Globus pallidus (tissue), 1 donor: Measurements from ENCODE around the gene NPR3.

Source experiments
- DNase-seq: peaks from one replicate; pipeline ENCODE4 v3.0.0-alpha.2; 2015; ENCODE audit warnings: low spot score

NPR3 gene, protein sequence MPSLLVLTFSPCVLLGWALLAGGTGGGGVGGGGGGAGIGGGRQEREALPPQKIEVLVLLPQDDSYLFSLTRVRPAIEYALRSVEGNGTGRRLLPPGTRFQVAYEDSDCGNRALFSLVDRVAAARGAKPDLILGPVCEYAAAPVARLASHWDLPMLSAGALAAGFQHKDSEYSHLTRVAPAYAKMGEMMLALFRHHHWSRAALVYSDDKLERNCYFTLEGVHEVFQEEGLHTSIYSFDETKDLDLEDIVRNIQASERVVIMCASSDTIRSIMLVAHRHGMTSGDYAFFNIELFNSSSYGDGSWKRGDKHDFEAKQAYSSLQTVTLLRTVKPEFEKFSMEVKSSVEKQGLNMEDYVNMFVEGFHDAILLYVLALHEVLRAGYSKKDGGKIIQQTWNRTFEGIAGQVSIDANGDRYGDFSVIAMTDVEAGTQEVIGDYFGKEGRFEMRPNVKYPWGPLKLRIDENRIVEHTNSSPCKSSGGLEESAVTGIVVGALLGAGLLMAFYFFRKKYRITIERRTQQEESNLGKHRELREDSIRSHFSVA

DNA sequence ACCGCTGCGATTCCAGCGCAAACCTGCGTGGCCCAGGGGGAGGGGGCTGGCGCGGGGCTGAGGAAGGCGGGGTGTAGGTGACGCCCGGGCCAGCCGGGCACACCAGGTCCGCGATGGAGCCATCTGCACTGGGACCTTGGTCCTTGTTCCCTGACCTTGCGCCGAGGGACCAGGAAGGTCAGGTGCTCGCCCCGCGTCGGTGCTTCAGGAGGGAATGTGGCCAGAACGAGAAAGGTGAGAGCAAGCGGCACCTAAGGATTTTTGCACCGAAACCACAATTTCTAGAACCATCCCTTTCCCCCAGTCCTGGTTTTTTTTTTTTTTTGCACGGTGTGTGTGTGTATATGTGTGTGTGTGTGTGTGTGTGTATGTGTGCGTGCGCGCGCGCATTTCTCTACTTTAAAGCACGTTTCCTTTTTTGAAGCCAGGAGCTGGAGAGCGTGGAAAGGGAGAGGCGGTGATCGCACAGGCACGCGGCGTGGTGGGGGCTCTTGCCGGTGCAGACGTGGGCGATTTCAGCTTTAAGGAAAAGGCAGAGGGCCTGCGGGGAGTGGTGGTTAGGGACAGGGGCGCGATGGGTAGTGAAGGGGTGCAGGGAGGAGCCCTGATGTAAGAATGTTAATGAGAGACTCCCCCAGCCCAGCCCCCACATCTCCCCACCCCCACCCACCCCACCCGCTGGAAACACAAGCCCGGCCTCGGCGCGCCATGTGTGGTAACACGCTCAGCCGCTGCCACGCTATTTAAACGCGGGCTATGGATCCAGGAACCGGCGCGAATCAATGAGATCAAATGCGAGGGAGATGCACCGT lies at the start of gene NPR3:
Gene NPR3, plus strand, starts transcription at position 772 of the 812 bp plus-strand sequence. CDS start 456 bp downstream, outside the sequence.
- DNase-seq = no peak

DNA sequence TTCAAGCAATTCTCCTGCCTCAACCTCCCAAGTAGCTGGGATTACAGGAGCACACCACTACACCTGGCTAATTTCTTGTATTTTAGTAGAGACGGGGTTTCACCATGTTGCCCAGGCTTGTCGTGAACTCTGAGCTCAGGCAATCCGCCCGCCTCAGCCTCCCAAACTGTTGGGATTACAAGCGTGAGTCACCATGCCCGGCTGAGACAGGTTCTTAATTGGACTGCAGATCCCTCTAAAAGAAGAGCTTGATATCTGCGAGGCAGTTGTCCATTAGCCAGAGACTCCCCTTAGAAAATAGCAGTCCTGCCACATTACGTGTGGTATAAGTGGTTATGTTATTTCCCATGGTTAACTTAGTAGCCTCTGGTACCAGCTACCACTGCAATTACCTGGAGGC lies 46.6 kb upstream of the NPR3 start:
- DNase-seq = no peak

DNA sequence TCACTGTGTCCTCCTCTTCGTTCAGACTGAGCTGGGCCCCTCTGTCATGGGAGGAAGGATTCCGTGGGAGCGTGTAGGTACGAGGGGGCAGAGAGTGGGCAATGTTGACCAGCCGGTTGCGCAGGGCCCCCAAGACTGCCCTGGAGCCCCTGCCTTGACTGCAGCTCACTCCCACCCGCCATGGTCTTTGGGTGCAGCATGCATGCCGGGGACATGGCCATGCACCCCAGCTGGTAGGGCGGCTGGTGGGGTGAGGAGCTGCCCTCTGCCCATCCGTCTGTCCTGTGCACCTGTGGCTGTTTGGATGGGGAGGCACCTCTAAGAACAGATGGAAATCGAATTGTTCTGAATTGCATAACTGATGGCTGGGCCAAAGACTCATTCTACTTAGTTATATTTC lies 42.6 kb upstream of the NPR3 start:
- DNase-seq = no peak

DNA sequence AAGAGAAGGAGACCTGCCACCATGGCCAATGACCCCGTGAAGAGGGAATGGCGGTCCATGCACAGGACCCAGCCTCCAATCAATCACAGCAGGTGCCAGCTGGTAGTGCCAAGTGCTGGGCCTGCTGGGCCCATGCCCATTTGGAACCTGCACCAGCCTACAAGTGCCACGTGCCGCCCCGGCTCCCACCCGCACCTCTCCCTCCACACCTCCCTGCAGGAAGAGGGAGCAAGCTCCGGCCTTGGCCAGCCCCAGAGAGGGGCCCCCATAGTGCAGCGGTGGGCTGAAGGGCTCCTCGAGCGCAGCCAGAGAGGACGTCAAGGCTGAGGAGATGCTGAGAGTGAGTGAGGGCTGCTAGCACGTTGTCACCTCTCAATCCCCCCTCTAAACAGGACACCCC lies 37.8 kb upstream of the NPR3 start:
- no peak for DNase-seq

DNA sequence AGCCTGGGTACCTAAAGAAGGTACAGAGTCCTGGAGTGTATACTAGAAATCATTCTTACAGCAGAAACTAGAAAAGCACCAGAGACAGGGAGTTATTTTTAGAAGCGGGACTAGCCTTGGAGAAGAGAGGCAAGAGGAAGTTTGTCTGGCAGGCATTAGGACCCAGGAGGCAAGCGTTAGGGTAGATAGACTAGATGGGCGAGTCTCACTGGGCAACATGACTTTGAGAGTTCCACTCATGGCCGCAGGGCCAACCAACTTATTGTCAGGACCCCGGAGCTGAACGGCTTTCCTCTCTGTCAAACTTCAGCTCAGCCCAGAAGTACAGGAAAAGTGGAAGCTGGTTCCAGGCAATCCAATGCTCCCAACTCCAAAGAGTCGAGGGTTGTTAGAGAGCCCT lies 34.1 kb upstream of the NPR3 start:
- DNase-seq = no peak

- no peak for DNase-seq
Measured at GRCh38 chr5:32678472-32678871, 32.6 kb upstream of the NPR3 start.

DNA sequence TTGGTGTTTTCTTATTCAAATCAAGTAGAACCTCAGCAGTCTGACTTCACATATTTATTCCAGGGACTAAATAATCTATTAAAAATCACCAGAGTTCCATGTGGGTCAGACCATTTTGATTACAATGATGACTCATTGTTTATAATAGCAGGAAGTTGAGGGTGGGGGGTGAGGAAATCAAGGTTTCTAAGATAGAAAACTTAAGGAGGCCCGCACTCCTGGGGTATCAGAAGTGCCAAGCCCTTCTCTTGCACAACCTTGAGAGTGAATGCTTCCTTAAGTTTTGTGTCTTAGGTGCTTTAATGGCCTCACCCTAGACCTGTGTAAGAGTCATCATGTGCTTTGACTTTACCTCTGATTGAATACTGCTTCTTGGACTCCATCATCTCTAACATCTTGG lies 31.9 kb upstream of the NPR3 start:
- no peak for DNase-seq

- no peak for DNase-seq
Measured at GRCh38 chr5:32680183-32680582, 30.9 kb upstream of the NPR3 start.

GRCh38 chr5:32683125-32683524 lies 28.0 kb upstream of the NPR3 start:
- DNase-seq = no peak

DNA sequence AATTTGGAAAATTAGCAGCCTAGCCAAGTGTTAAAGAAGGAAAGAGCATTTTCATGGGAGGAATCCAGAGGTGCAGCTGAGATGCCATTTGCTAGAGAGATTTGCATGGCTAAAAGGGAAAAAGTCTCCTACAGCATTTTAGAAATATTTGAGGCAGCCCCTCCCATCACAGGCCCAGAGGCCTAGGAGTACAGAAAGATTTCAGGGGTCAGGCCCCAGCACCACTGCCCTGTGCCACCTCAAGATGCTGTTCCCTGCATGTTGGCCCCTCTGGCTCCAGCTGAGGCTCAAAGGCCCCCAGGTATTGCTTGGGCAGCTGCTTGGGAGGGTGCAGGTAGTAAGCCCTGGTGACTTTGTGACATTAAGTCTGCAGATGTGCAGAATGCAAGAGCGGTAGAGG lies 26.9 kb upstream of the NPR3 start:
- DNase-seq = no peak

DNA sequence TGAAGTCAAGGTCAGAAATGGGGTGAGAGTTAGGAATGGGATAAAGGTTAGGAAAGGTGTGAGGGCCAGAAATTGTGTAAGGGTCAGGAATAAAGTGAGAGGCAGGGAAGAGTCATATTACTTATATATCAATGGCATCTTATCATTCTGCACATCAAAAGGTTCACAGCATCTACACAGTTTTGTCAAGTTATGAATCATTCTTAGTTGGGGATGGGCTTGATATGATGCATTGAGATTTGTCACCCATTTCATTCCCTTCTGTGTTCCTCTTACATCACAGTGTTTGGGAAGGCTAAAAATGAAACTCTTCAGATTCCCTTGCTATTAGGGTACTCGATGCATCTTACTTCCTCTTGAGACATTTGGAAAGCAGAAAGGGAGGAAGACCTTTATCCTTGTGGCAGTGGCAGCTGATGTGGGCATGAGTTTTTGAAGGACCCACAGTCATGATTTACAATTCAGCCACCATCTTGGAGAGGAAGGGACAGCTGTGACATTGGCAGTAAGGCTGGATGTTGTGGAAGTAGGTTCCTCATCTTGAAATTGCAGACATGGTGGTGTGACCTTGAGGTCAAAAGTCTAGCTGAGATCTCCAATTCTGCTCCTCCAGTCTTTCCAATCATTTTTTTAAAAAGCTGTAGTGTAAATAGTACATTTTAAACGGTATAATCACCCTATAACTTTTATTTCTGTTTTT lies 24.2 kb upstream of the NPR3 start:
- no peak for DNase-seq

GRCh38 chr5:32687499-32687831 lies 23.7 kb upstream of the NPR3 start:
- DNase-seq = no peak

DNA sequence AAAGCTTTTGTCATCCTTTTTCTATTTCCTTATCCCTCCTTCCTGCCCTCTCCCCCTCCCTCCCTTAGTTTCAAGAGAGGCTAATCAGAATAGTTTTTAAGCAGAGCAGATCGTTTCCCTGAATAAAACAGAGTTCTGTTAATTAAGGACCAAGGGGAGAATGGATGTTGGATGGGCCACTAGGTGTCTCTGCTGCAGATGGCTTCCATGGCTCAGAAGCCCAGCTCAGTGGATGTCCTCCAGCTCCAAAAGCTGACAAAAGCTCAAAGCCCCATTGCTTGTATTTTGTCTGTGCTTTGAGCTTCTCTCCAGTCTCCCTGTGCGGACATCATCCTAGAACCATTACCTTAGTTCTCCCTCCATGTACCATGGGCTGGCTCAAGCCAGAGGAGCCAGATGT lies 21.0 kb upstream of the NPR3 start:
- DNase-seq = no peak

GRCh38 chr5:32690666-32691065 lies 20.5 kb upstream of the NPR3 start:
- DNase-seq = no peak

GRCh38 chr5:32692036-32692746 lies 18.9 kb upstream of the NPR3 start:
- DNase-seq = no peak

DNA sequence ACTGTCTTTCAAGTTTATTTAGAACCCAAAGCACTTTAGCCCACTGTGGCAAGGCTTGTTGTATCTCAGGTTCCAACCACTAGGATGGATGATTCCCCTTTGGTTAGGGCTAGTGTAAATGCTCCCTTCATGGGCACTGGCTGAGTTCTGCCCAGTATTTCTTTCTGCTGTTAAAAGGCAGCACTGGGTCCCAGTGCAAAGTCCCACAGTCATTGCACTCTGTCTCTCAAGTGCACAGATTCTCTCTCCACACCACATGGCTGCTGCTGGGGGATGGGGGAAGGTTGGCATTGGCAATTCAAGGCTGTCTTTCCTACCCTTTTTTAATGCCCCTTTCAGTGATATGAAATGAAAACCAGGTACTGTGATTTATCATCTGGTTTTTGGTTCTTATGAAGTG lies 7.2 kb upstream of the NPR3 start:
- DNase-seq = no peak

DNA sequence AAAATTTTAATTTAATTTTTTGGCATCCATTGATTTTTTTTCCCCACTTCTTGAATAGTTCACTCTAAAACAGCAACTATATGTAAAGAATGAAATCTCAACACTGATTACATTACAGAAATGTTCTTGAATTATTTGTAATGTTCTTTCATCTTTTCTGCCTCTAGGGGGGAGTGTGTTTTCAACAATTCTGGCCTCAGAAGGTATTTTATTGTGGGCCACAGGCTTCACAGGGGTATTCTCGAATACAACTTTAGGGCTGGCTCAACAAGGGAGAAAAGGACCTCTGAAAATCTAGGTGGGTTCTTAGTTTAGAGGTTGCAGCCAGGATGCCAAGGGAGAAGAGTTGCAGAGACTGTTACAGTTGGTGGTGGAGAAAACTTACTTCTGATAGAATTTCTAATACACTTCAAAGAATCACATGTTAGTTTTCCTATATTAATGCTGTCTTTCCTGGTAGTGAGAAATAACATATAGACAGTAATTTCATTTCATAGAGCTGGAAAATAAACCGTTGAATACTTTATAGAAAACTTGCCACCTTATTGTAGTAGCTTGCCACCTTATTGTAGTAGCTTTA lies 3.6 kb upstream of the NPR3 start:
- DNase-seq = no peak

- DNase-seq = no peak
Measured at GRCh38 chr5:32708949-32709348, 2.2 kb upstream of the NPR3 start.

DNA sequence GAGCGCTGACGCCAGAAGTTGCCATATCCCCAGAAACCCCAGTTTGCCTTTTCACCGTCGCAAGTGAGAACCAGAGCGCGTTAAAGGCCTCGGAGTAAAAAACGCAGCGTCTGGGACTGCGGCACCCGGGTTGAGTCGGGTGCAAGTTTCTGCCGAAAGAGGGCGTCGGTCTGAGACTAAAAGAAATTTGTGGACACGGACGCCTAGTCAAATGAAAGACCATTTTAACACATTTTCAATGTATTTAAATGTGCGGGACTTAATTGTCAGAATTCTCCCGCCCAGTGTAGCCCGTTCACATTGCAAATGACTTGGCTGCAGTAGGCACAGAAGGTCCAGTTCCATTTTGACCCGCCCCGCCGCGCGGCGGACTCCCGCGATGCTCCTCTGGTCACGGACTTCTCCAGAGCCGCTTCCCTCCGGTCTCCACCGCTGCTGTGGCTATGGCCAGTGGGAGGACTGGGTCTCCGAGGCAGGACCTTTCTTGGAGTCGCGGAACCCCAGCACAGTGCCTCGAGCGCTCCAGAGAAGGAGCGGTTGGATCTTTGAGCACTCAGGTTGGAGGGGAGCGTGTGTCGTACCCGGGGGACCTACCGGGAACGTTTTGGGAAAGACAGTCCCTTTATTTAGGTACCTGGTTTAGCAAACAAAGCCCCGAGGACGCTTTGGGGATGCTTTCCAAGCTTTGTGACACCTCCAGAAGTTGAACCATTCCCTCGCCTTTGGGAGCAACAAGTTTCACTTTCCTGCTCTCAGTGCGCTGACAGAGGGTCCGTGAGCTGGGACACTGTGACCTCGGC lies 1.2 kb upstream of the NPR3 start:
- peak; percentile 35 for DNase-seq

- no peak for DNase-seq
Measured at GRCh38 chr5:32711362-32711680, 200 bp downstream of the NPR3 start.
